Gastrocnemius medialis (tissue), 4 donors: Measurements from ENCODE around the gene RAD51D. TPM values are rescaled to one million over a fixed set of nuclear protein-coding genes. Genes with fewer than 3 reads are reported as not detected.

Experiments used
- ATAC-seq, 2 donors: fragments of 150-250 bp; one replicate each; pipeline ENCODE4 v1.9.1; 2016
- DNase-seq, 2 donors: peaks; one replicate each; pipeline ENCODE4 v3.0.0-alpha.2; 2019
- H3K27ac ChIP-seq, 4 donors: fragments of 200-600 bp; sonication (generic); 1 replicate in 1 of 4; 2 replicates in 3 of 4; pipeline ENCODE4 v1.5.1; 2016 to 2018; ENCODE audit warnings: mild to moderate bottlenecking in 2 of 4, moderate library complexity in 1 of 4
- H3K27me3 ChIP-seq, 3 donors: fragments of 200-600 bp; sonication (generic) in 2 of 3; 1 replicate in 1 of 3; 2 replicates in 2 of 3; pipeline versions ENCODE4 v1.5.1 to v1.6.0; 2016 to 2019; ENCODE audit warnings: mild to moderate bottlenecking in 1 of 3, moderate library complexity in 1 of 3
- H3K36me3 ChIP-seq, 2 donors: fragments of 200-600 bp; sonication (generic) in 1 of 2; one replicate each; pipeline ENCODE4 v1.5.1; 2017 to 2018
- H3K4me1 ChIP-seq, 2 donors: fragments of 200-600 bp; sonication (generic) in 1 of 2; one replicate each; pipeline ENCODE4 v1.5.1; 2016 to 2017; ENCODE audit warnings: mild to moderate bottlenecking in 2 of 2
- H3K4me3 ChIP-seq, 4 donors: fragments of 200-600 bp; sonication (generic) in 3 of 4; 1 replicate in 1 of 4; 2 replicates in 3 of 4; pipeline ENCODE4 v1.5.1; 2016 to 2019; ENCODE audit warnings: mild to moderate bottlenecking in 2 of 4
- H3K9me3 ChIP-seq, 3 donors: fragments of 200-600 bp; sonication (generic) in 2 of 3; 1 replicate in 1 of 3; 2 replicates in 2 of 3; pipeline ENCODE4 v1.5.1; 2016 to 2019
- CTCF ChIP-seq, 5 experiments: fragments of 450-650 bp in 3 of 5; fragments of 200-600 bp in 2 of 5; sonication (generic) in 2 of 5; IDR thresholded peaks in 4 of 5; conservative IDR thresholded peaks in 1 of 5; 1 replicate in 4 of 5; 2 replicates in 1 of 5; pipeline ENCODE4 v1.5.1; 2016 to 2019; ENCODE audit warnings: antibody characterized with exemption in 5 of 5, mild to moderate bottlenecking in 3 of 5, moderate library complexity in 3 of 5
- POLR2A ChIP-seq, 2 donors: fragments of 450-650 bp; IDR thresholded peaks; one replicate each; pipeline ENCODE4 v1.6.1; 2017; ENCODE audit warnings: antibody characterized with exemption in 2 of 2, mild to moderate bottlenecking in 2 of 2, moderate library complexity in 2 of 2
- in situ Hi-C, 4 donors: fragments of 200-750 bp; cut with MboI; loops; one replicate each; pipeline versions ENCODE4 v1.15.0 to v1.8.0; 2017; ENCODE audit warnings: low sequenced_read_pairs in 4 of 4
- intact Hi-C: fragments of 100-400 bp; cut with DNase I; formaldehyde crosslinking; loops from one replicate; pipeline ENCODE4 v1.15.1; 2023; ENCODE audit warnings: low total_unique reads
- total RNA-seq, 4 donors: library from RNA; depleted of rRNA; stranded (reverse); fragments of >200 nt; gene quantifications; one replicate each; pipeline versions ENCODE4 v1.1.0 to v1.2.3, GENCODE V29; 2016

The RAD51D gene
- total RNA-seq, 4 donors from 2014 or later = 2.5 to 5.2 (median 2.8) TPM

- in situ Hi-C loops = loop anchor here in 2 of 4 donors (5.0 to 25.0 kb wide), 2 partner anchors 373 to 573 kb away; partner anchors contain the start of genes RASL10B (in 1 of the 2) and SLFN12L (in 1 of the 2)
- no peak overlapping the region for H3K4me3 ChIP-seq
- no peak overlapping the region for H3K27ac ChIP-seq
- DNase-seq (no peak), ATAC-seq (no peak)
- H3K36me3 ChIP-seq = peaks cover 0 to 76% of the 10 kb centered on the region in 2 donors
- H3K27me3 ChIP-seq = no peaks in the 10 kb centered on the region
- H3K4me1 ChIP-seq = no peaks in the 10 kb centered on the region
- TF ChIP-seq CTCF (IDR thresholded peaks at IDR 0.05 in 4 of 5, conservative IDR thresholded peaks at IDR 0.05 in 1 of 5) (no peak), POLR2A (IDR thresholded peaks at IDR 0.05) (no peak)
- no peaks in the 10 kb centered on the region for H3K9me3 ChIP-seq
- intact Hi-C loops = no loop called here
Measured at GRCh38 chr17:35164716-35165115, 45.1 kb upstream of the RAD51D start.

DNA sequence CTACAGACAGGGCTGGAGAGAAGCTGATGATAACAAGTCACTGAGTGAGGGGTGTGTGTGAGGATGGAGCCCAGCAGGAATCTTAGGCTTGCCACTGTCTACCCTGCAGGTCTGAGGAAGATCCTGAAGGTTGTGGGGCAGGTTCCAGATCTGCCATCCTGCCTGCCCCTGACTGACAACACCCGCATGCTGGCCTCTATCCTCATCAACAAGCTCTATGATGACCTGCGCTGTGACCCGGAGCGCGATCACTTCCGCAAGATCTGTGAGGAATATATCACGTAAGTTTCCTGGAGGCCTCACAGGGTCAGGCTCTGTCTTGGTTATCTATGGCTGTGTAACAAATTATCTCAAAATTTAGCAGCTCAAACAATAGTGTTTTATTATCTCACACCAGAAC lies 44.2 kb upstream of the RAD51D start:
- H3K4me1 ChIP-seq = no peaks in the 10 kb centered on the region
- no peak for DNase-seq
- no peak for ATAC-seq
- no peak for TF ChIP-seq POLR2A (IDR thresholded peaks at IDR 0.05)
- TF ChIP-seq CTCF (IDR thresholded peaks at IDR 0.05 in 4 of 5, conservative IDR thresholded peaks at IDR 0.05 in 1 of 5) = no peak
- H3K27ac ChIP-seq = no peak overlapping the region
- in situ Hi-C loops (loop anchor here in 1 of 4 donors (25.0 kb wide), 1 partner anchor 573 kb away; the partner anchor contains the start of gene RASL10B), intact Hi-C loops (no loop called here)
- H3K9me3 ChIP-seq = no peaks in the 10 kb centered on the region
- no peak overlapping the region for H3K4me3 ChIP-seq
- no peaks in the 10 kb centered on the region for H3K27me3 ChIP-seq
- H3K36me3 ChIP-seq = peaks cover 0 to 77% of the 10 kb centered on the region in 2 donors

DNA sequence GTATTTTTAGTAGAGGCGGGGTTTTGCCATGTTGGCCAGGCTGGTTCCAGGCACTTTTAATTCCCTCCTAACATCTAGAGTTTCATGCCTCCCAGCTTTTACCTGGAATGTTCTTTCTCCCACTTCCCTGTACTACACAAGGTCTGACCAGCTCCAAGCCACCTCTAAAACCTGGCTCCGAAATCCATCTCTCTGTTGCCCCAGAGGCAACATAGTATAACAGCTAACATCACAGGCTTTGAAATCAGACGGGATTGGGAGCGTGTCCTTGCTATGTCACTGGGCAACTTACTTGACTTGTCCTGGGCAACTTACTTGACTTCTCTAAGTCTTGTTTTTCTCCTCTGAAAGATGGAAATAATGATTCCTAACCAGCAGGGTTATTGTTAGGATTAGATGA lies 43.1 kb upstream of the RAD51D start:
- DNase-seq (no peak), ATAC-seq (no peak)
- Histone ChIP-seq H3K4me1 (no peaks in the 10 kb centered on the region), H3K27ac (no peak overlapping the region), H3K4me3 (no peak overlapping the region), H3K9me3 (no peaks in the 10 kb centered on the region), H3K36me3 (peaks cover 0 to 81% of the 10 kb centered on the region in 2 donors), H3K27me3 (no peaks in the 10 kb centered on the region)
- intact Hi-C loops (no loop called here), in situ Hi-C loops (loop anchor here in 1 of 4 donors (25.0 kb wide), 1 partner anchor 575 kb away; the partner anchor contains the start of gene RASL10B)
- TF ChIP-seq CTCF (IDR thresholded peaks at IDR 0.05 in 4 of 5, conservative IDR thresholded peaks at IDR 0.05 in 1 of 5) = no peak
- no peak for TF ChIP-seq POLR2A (IDR thresholded peaks at IDR 0.05)

DNA sequence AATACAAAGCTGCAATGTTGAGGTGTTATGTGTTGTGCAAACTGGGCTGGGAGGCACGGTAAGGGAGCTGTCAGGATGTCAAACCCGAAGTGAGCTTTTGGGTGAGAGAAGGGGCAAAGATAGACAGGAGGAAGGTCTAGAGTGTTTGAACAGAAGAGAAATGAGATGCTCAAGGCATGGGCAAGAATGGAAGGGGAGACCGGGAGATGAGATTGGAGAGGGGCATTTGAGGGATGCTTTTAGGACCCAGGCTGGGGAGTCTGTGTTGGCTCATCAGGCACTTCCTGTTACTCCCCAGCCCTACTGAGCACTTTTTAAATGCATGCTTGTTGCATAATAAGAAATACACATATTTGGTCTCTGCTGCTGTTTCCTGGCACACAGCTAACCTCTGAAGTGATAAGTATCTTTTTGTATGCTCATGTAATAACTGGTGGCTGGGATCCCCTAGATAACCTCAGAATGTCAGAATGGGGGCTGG lies 41.7 kb upstream of the RAD51D start:
- H3K36me3 ChIP-seq = peaks cover 0 to 85% of the 10 kb centered on the region in 2 donors

More for the DNA sequence above, 41.7 kb upstream of the RAD51D start:
- in situ Hi-C loops = loop anchor here in 1 of 4 donors (25.0 kb wide), 1 partner anchor 576 kb away; the partner anchor contains the start of gene RASL10B
- no peaks in the 10 kb centered on the region for H3K4me1 ChIP-seq
- H3K27me3 ChIP-seq = no peaks in the 10 kb centered on the region
- H3K27ac ChIP-seq = no peak overlapping the region
- DNase-seq = no peak
- intact Hi-C loops = no loop called here
- ATAC-seq = no peak
- no peaks in the 10 kb centered on the region for H3K9me3 ChIP-seq
- H3K4me3 ChIP-seq = no peak overlapping the region
- TF ChIP-seq CTCF (IDR thresholded peaks at IDR 0.05 in 4 of 5, conservative IDR thresholded peaks at IDR 0.05 in 1 of 5) (no peak), POLR2A (IDR thresholded peaks at IDR 0.05) (no peak)
